Measurements from ENCODE around the gene LAMTOR4.
"Not testable (repeated sequence)": the region's sequence is repeated elsewhere in the genome, so short reads cannot be mapped to it uniquely, and the experiment has no call there.

The LAMTOR4 gene

GRCh38 chr7:100171087-100171681, 22.5 kb downstream of the LAMTOR4 start:
- DNase-seq (ENCODE audit: low read depth) = no peak

- DNase-seq (ENCODE audit: low read depth) = no peak
These were observed 23.1 kb downstream of the LAMTOR4 start for GRCh38 chr7:100171840-100172239.

GRCh38 chr7:100173806-100174495, 25.2 kb downstream of the LAMTOR4 start:
- DNase-seq (ENCODE audit: low read depth) = no peak

- no peak for DNase-seq (ENCODE audit: low read depth)
These were observed 25.9 kb downstream of the LAMTOR4 start for GRCh38 chr7:100174582-100174981.

GRCh38 chr7:100175296-100175935, 26.7 kb downstream of the LAMTOR4 start:
- no peak for DNase-seq (ENCODE audit: low read depth)

- DNase-seq (ENCODE audit: low read depth) = no peak
These were observed 27.7 kb downstream of the LAMTOR4 start for GRCh38 chr7:100176096-100177044.

- peak; percentile 85 for DNase-seq (ENCODE audit: low read depth)
These were observed 28.6 kb downstream of the LAMTOR4 start, which contains the start of the genes GPC2 and STAG3 for GRCh38 chr7:100177045-100178001. Gene GPC2 (minus strand): TSS chr7:100177381. CDS start chr7:100177199, 182 bp downstream. Gene STAG3 (plus strand): TSS chr7:100177918. CDS start chr7:100180557, 2,639 bp downstream.

GRCh38 chr7:100180084-100180483, 31.4 kb downstream of the LAMTOR4 start:
- not testable (repeated sequence) for DNase-seq (ENCODE audit: low read depth)

GRCh38 chr7:100182616-100183015, 33.9 kb downstream of the LAMTOR4 start:
- DNase-seq (ENCODE audit: low read depth) = not testable (repeated sequence)

GRCh38 chr7:100183090-100183489, 34.4 kb downstream of the LAMTOR4 start:
- not testable (repeated sequence) for DNase-seq (ENCODE audit: low read depth)

GRCh38 chr7:100185726-100186125, 37.0 kb downstream of the LAMTOR4 start:
- no peak for DNase-seq (ENCODE audit: low read depth)

GRCh38 chr7:100189061-100189460, 40.3 kb downstream of the LAMTOR4 start:
- no peak for DNase-seq (ENCODE audit: low read depth)

- DNase-seq (ENCODE audit: low read depth) = no peak
These were observed 41.5 kb downstream of the LAMTOR4 start for GRCh38 chr7:100190048-100190711.

GRCh38 chr7:100191775-100192174, 43.1 kb downstream of the LAMTOR4 start:
- no peak for DNase-seq (ENCODE audit: low read depth)

GRCh38 chr7:100192281-100192862, 43.7 kb downstream of the LAMTOR4 start:
- not testable (repeated sequence) for DNase-seq (ENCODE audit: low read depth)

- no peak for DNase-seq (ENCODE audit: low read depth)
These were observed 44.3 kb downstream of the LAMTOR4 start for GRCh38 chr7:100192969-100193368.

GRCh38 chr7:100195222-100195621, 46.5 kb downstream of the LAMTOR4 start:
- no peak for DNase-seq (ENCODE audit: low read depth)

GRCh38 chr7:100195901-100196322, 47.2 kb downstream of the LAMTOR4 start:
- not testable (repeated sequence) for DNase-seq (ENCODE audit: low read depth)

GRCh38 chr7:100198266-100198665, 49.5 kb downstream of the LAMTOR4 start:
- no peak for DNase-seq (ENCODE audit: low read depth)

- no peak for DNase-seq (ENCODE audit: low read depth)
These were observed 52.0 kb downstream of the LAMTOR4 start for GRCh38 chr7:100200693-100201092.
